Effector memory CD8-positive, alpha-beta T cell (primary cell): ENCODE data around the gene DPEP2NB.
"Not testable (repeated sequence)": the region's sequence is repeated elsewhere in the genome, so short reads cannot be mapped to it uniquely, and the experiment has no call there.

Source experiments
- ATAC-seq: fragments of 150-1000 bp; cut with Tn5 transposase; replicated peaks from 2 replicates; pipeline ENCODE4 v1.10.0; 2021; ENCODE audit warnings: mild to moderate bottlenecking, moderate library complexity
- DNase-seq, 3 experiments: peaks; one replicate each; pipeline ENCODE4 v3.0.0; 2021
- H3K27ac Mint-ChIP-seq, 2 donors: one replicate each; pipeline ENCODE4 v1.8.0; 2022; ENCODE audit warnings: mild to moderate bottlenecking in 2 of 2, mixed read lengths in 2 of 2, moderate library complexity in 2 of 2
- H3K27me3 Mint-ChIP-seq, 2 donors: one replicate each; pipeline ENCODE4 v1.8.0; 2022; ENCODE audit warnings: mixed read lengths in 2 of 2
- H3K36me3 Mint-ChIP-seq: one replicate; pipeline ENCODE4 v1.8.0; 2022; ENCODE audit warnings: mild to moderate bottlenecking, moderate library complexity, mixed read lengths; ENCODE audit not compliant: insufficient read depth
- H3K4me1 Mint-ChIP-seq, 2 donors: one replicate each; pipeline ENCODE4 v1.8.0; 2022; ENCODE audit warnings: low read depth in 2 of 2, mixed read lengths in 2 of 2
- H3K4me3 Mint-ChIP-seq, 2 donors: one replicate each; pipeline ENCODE4 v1.8.0; 2022; ENCODE audit warnings: mild to moderate bottlenecking in 2 of 2, mixed read lengths in 2 of 2, moderate library complexity in 2 of 2
- H3K9me3 Mint-ChIP-seq, 2 donors: one replicate each; pipeline ENCODE4 v1.8.0; 2022; ENCODE audit warnings: mixed read lengths in 2 of 2

Gene DPEP2NB

DNA sequence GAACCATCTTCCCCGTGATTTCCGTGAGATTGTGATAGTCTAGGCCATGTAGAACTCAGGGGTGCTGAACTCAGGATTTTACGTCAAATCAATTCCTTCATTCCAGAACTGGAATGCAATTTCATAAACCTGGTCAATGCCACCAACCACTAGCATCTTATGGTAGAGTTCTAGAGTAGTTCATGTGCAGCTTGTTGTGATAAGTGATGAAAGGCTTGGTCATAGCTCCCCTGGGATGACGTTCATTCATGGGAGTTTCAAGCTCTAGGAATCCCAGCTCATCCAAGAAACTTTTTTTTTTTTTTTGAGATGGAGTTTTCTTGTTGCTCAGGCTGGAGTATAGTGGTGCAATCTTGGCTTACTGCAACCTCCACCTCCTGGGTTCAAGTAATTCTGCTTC lies 12.7 kb downstream of the DPEP2NB start:
- no peak overlapping the region for H3K4me3 Mint-ChIP-seq
- H3K4me1 Mint-ChIP-seq: peaks cover 35 to 37% of the 10 kb centered on the region in 2 donors
- H3K36me3 Mint-ChIP-seq: no peaks in the 10 kb centered on the region
- DNase-seq (no peak), ATAC-seq (no peak)
- no peaks in the 10 kb centered on the region for H3K9me3 Mint-ChIP-seq
- no peaks in the 10 kb centered on the region for H3K27me3 Mint-ChIP-seq
- H3K27ac Mint-ChIP-seq: no peak overlapping the region

GRCh38 chr16:68000450-68000849 lies 15.3 kb downstream of the DPEP2NB start:
- no peak for ATAC-seq
- Mint-ChIP-seq H3K27me3 (no peaks in the 10 kb centered on the region), H3K4me1 (peaks cover 25 to 29% of the 10 kb centered on the region in 2 donors), H3K9me3 (no peaks in the 10 kb centered on the region), H3K36me3 (peaks cover 3% of the 10 kb centered on the region), H3K27ac (peak overlapping the region; percentile 85 to 87), H3K4me3 (peak overlapping the region; percentile 70 to 78)
- no peak for DNase-seq

DNA sequence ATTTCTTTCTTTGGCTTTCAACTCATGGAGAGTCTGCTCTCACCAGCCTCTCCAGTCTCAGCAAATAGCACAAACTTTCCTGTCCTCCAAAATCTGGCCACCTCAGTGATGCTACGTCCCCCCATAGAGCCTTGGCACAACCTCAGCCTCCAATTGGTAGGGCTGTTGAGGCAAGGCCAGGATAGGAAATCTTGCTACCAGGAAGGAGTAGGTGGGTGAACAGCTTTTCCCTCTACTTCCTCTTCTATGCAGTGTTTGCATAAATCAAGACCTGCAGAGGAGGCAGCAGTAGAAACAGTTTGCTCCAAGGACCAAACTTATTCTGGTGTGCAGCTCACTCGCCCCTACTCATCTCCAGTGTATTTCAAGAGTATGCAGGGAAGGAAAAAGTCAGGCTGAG lies 15.7 kb downstream of the DPEP2NB start:
- H3K9me3 Mint-ChIP-seq: no peaks in the 10 kb centered on the region
- no peak for ATAC-seq
- peak overlapping the region; percentile 70 to 78 for H3K4me3 Mint-ChIP-seq
- DNase-seq: no peak
- peak overlapping the region; percentile 85 to 87 for H3K27ac Mint-ChIP-seq
- peaks cover 24 to 29% of the 10 kb centered on the region in 2 donors for H3K4me1 Mint-ChIP-seq
- H3K27me3 Mint-ChIP-seq: no peaks in the 10 kb centered on the region
- H3K36me3 Mint-ChIP-seq: peaks cover 3% of the 10 kb centered on the region

- not testable (repeated sequence) for H3K27me3 Mint-ChIP-seq, H3K36me3 Mint-ChIP-seq, H3K9me3 Mint-ChIP-seq
- Mint-ChIP-seq H3K4me3 (peak within 1 kb of the TSS; percentile 70 to 78), H3K27ac (peak within 1 kb of the TSS; percentile 85 to 87), H3K4me1 (peaks cover 24 to 26% of the 10 kb centered on the region in 2 donors)
- DNase-seq (peak; percentile 26 to 33 (median 32)), ATAC-seq (peak; percentile 96)
These were observed 16.7 kb downstream of the DPEP2NB start, which contains the start of gene DPEP2 for GRCh38 chr16:67998779-67999688. Gene DPEP2, minus strand, starts transcription at chr16:67999484. Its CDS starts 6,272 bp downstream, at chr16:67993212.

DNA sequence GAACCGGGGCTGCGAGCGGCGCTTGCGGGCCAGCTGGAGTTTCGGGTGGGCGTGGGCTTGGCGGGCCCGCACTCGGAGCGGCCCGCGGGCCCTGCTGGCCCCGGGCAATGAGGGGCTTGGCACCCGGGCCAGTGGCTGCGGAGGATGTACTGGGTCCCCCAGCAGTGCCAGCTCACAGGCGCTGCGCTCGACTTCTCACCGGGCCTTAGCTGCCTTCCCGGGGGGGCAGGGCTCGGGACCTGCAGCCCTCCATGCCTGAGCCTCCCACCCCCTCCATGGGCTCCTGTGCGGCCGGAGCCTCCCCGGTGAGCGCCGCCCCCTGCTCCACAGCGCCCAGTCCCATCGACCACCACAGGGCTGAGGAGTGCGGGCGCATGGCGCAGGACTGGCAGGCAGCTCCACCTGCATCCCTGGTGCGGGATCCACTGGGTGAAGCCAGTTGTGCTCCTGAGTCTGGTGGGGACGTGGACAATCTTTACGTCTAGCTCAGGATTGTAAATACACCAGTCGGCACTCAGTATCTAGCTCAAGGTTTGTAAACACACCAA lies 17.4 kb downstream of the DPEP2NB start:
- Mint-ChIP-seq H3K4me1 (peaks cover 31 to 33% of the 10 kb centered on the region in 2 donors), H3K4me3 (peak overlapping the region; percentile 70 to 78)
- not testable (repeated sequence) for H3K36me3 Mint-ChIP-seq, ATAC-seq, H3K27ac Mint-ChIP-seq, H3K9me3 Mint-ChIP-seq, H3K27me3 Mint-ChIP-seq, DNase-seq

DNA sequence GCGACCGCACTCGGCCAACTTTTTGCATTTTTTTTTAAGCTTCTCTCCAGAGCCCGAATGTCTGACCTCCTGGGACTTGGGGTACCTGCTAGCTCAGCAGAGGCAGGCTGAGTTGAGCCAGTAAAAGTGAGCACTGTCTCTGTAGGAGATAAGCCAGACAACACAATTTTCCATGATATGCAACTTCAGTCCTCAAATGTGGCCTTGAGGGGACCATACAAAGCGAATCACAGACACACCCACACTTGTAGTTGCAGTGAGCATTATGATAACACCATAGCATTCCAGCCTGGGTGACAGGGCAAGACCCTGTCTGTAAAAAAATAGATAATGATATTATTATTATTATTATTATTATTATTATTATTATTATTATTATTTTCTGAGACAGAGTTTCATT lies 19.0 kb downstream of the DPEP2NB start:
- no peak overlapping the region for H3K4me3 Mint-ChIP-seq
- H3K9me3 Mint-ChIP-seq: no peaks in the 10 kb centered on the region
- DNase-seq: no peak
- peaks cover 35 to 40% of the 10 kb centered on the region in 2 donors for H3K4me1 Mint-ChIP-seq
- no peak for ATAC-seq
- no peaks in the 10 kb centered on the region for H3K27me3 Mint-ChIP-seq
- peaks cover 8% of the 10 kb centered on the region for H3K36me3 Mint-ChIP-seq
- no peak overlapping the region for H3K27ac Mint-ChIP-seq

GRCh38 chr16:67995423-67995822 lies 20.3 kb downstream of the DPEP2NB start:
- Mint-ChIP-seq H3K9me3 (no peaks in the 10 kb centered on the region), H3K36me3 (peaks cover 13% of the 10 kb centered on the region), H3K4me3 (no peak overlapping the region), H3K4me1 (peaks cover 32% of the 10 kb centered on the region in 2 donors), H3K27ac (peak overlapping the region; percentile 72 to 78), H3K27me3 (no peaks in the 10 kb centered on the region)
- DNase-seq: no peak
- no peak for ATAC-seq

- Mint-ChIP-seq H3K27ac (peak overlapping the region; percentile 93 to 95), H3K4me3 (peak overlapping the region; percentile 82 to 83), H3K36me3 (peaks cover 13% of the 10 kb centered on the region), H3K4me1 (peaks cover 18% of the 10 kb centered on the region in 2 donors)
- H3K27me3 Mint-ChIP-seq, ATAC-seq, H3K9me3 Mint-ChIP-seq, DNase-seq: not testable (repeated sequence)
These were observed 21.7 kb downstream of the DPEP2NB start for GRCh38 chr16:67994040-67994408.

DNA sequence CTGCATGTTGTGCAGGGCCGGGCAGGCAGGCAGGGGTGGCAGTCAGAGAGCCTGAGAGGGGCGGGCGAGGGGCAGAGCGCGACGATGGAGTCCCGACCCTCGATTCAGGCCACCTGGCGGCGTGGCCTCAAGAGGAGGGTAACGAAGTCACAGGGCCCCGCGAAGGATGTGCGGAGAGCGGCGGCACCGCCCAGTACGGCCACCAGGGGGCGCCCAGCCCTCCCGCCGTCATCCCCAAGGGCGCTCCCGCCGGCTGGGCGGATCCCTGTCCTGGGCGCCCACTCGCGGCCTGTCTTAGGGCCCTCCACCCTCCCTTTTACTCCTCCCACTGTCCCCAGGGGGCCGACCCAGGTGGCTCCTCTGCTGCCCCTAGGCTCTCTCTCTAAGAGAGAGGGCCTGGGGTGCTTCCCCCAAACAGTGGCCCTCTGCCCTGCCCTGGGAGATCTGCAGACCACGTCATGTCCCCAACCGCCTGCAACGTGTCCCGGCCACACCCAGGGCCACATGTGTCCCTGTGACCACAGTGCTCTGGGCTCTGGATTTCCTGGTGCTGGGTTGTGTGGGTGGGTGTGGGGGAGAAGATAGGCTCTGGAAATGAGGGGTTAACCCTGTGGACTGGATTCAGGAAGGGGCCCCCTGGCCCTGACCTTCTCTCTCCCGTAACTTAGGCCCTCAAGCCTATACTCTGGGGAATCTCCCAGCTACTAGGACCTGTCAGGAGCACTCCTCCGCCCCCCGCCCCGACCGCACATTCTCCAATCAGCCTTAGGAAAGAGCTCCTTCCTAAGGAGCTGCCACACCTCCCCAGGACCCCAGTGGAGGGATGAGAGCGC lies 22.3 kb downstream of the DPEP2NB start:
- peak; percentile 90 for ATAC-seq
- Mint-ChIP-seq H3K36me3 (peaks cover 13% of the 10 kb centered on the region), H3K27ac (peak overlapping the region; percentile 93 to 95), H3K9me3 (no peaks in the 10 kb centered on the region), H3K4me3 (peak overlapping the region; percentile 82 to 83), H3K4me1 (peaks cover 14 to 15% of the 10 kb centered on the region in 2 donors), H3K27me3 (no peaks in the 10 kb centered on the region)
- peak; percentile 79 to 83 (median 80) for DNase-seq

DNA sequence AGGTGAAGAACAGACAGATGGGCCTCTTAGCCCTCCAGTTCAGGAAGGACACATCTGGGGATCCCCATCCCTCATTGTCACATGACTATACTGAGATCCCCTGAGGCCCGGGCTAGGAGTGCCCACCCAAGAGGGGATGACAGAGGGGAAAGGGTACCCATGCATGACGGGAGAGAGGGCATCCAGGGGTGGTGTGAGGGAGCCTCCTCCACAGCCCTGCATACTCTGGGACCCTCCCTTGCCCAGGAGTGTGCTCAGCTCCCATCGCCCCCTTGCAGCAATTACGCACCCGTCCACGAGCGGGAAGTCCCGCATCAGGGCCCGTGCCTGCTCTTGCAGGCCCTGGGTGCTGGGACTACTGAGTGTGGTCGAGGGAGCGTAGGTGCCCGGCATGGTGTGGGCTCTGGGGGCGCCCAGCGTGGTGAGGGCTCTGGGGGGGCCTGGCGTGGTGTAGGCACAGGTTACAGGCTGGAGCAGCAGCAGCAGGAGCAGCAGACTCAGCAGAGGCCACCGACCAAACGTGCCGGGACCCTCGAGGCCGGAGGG lies 23.0 kb downstream of the DPEP2NB start:
- Mint-ChIP-seq H3K4me3 (peak overlapping the region; percentile 82 to 83), H3K27ac (peak overlapping the region; percentile 93 to 95), H3K4me1 (peaks cover 15 to 18% of the 10 kb centered on the region in 2 donors), H3K9me3 (no peaks in the 10 kb centered on the region), H3K36me3 (peaks cover 13% of the 10 kb centered on the region), H3K27me3 (no peaks in the 10 kb centered on the region)
- no peak for ATAC-seq
- no peak for DNase-seq

DNA sequence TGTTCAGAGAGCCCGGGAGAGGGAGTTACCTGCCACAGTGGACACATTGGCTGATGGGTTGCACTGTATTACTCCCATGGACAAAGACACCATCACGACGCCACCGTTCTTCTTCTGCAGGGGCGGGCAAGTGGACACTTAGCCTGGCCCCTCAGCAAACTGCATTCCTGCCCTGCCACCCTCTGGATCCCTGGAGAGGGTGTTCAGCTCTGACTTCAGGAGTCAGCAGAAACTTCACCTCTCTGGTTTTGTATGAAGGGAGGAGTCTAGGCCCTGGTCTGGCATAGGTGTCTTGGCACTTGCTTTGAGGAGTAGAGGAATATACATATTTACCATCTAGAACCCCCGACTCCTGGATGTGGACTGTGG lies 25.7 kb downstream of the DPEP2NB start:
- Mint-ChIP-seq H3K27me3 (no peaks in the 10 kb centered on the region), H3K9me3 (no peaks in the 10 kb centered on the region), H3K4me1 (peaks cover 16 to 17% of the 10 kb centered on the region in 2 donors), H3K4me3 (no peak overlapping the region), H3K27ac (peak overlapping the region in 1 of 2 donors; percentile 50), H3K36me3 (peaks cover 10% of the 10 kb centered on the region)
- no peak for DNase-seq
- ATAC-seq: no peak

DNA sequence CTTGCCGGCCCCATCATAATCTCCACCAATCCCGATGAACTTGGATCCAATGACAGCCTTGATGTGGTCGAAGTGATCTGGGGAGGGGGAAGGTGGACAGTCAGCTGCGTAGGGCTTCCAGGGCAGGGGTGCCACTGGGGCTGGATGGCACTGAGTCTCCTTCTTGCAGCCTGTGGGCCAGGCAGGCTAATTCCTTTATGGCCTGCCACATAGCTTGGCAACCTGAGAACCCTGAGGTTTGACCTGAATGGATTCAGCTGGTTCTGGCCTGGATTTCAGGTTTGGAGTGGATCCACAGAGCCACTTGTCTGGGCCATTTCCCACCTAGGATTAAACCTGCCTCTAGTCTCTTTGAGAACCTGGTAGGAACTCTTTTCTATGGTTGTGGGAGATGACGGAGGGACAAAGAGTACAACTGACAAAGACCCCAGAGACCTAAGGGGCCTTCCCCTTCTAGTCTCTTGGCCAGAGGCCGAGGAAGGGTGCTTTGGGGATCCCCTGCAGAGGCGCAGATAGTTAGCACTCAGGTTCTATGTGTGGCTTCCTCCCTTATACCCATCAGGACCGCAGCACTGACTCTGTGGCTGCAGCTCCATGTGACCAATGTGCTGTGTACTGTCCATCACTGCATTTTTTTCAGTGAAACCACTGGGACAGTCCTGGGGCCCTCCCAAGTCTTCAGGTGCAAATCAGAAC lies 26.2 kb downstream of the DPEP2NB start:
- Mint-ChIP-seq H3K36me3 (peaks cover 10% of the 10 kb centered on the region), H3K9me3 (no peaks in the 10 kb centered on the region), H3K27me3 (no peaks in the 10 kb centered on the region), H3K27ac (peak overlapping the region in 1 of 2 donors; percentile 50), H3K4me3 (no peak overlapping the region), H3K4me1 (peaks cover 18 to 20% of the 10 kb centered on the region in 2 donors)
- ATAC-seq (no peak), DNase-seq (no peak)
